Hepatocyte (in vitro differentiated cells): ENCODE measurements around the gene AGAP1. TPM values are rescaled to one million over a fixed set of nuclear protein-coding genes. Genes with fewer than 3 reads are reported as not detected.
A peak's percentile ranks its signal among the peaks of the same experiment; 100 is the strongest.

Experiments
- DNase-seq: peaks from one replicate; pipeline ENCODE4 v3.0.0-alpha.2; 2016; ENCODE audit warnings: low spot score
- H2AFZ ChIP-seq: fragments of 200-600 bp; sonication (generic); 2 replicates; pipeline ENCODE4 v1.6.0; 2016; ENCODE audit warnings: antibody characterized with exemption, mild to moderate bottlenecking
- H3K27ac ChIP-seq: fragments of 200-600 bp; sonication (generic); 2 replicates; pipeline ENCODE4 v1.5.1; 2016; ENCODE audit warnings: mild to moderate bottlenecking
- H3K27me3 ChIP-seq: fragments of 200-600 bp; sonication (generic); 2 replicates; pipeline ENCODE4 v1.6.1; 2016
- H3K36me3 ChIP-seq: fragments of 200-600 bp; sonication (generic); replicated peaks from 2 replicates; pipeline ENCODE4 v1.5.1; 2016; ENCODE audit warnings: low read depth; ENCODE audit not compliant: insufficient read depth
- H3K4me1 ChIP-seq: fragments of 200-600 bp; sonication (generic); 2 replicates; pipeline ENCODE4 v1.5.1; 2016; ENCODE audit warnings: mild to moderate bottlenecking, moderate library complexity; ENCODE audit not compliant: insufficient read depth
- H3K4me2 ChIP-seq: fragments of 200-600 bp; sonication (generic); 2 replicates; pipeline ENCODE4 v1.6.0; 2016
- H3K4me3 ChIP-seq: fragments of 200-600 bp; sonication (generic); 2 replicates; pipeline ENCODE4 v1.5.1; 2016; ENCODE audit warnings: mild to moderate bottlenecking
- H3K79me2 ChIP-seq: fragments of 200-600 bp; sonication (generic); 2 replicates; pipeline ENCODE4 v1.6.0; 2017; ENCODE audit warnings: mild to moderate bottlenecking
- H3K9me2 ChIP-seq: fragments of 200-600 bp; sonication (generic); replicated peaks from 2 replicates; pipeline ENCODE4 v1.6.0; 2017; ENCODE audit warnings: mild to moderate bottlenecking; ENCODE audit not compliant: insufficient read depth
- H3K9me3 ChIP-seq: fragments of 200-600 bp; sonication (generic); 2 replicates; pipeline ENCODE4 v1.5.1; 2016; ENCODE audit warnings: low read depth, mild to moderate bottlenecking
- H4K20me1 ChIP-seq: fragments of 200-600 bp; sonication (generic); 2 replicates; pipeline ENCODE4 v1.6.0; 2016; ENCODE audit warnings: mild to moderate bottlenecking; ENCODE audit not compliant: insufficient read depth, poor library complexity, severe bottlenecking
- CTCF ChIP-seq: fragments of 200-600 bp; sonication (generic); IDR thresholded peaks from 2 replicates; pipeline ENCODE4 v1.5.1; 2016; ENCODE audit warnings: antibody characterized with exemption, mild to moderate bottlenecking; ENCODE audit not compliant: poor library complexity
- EZH2 ChIP-seq: fragments of 200-600 bp; sonication (generic); IDR thresholded peaks from 2 replicates; pipeline ENCODE4 v1.6.1; 2016; ENCODE audit warnings: antibody characterized with exemption, mild to moderate bottlenecking, borderline replicate concordance
- EZH2phosphoT487 ChIP-seq: fragments of 200-600 bp; sonication (generic); IDR thresholded peaks from one replicate; pipeline ENCODE4 v1.6.1; 2018; ENCODE audit warnings: antibody characterized with exemption, mild to moderate bottlenecking, low read depth, moderate library complexity; ENCODE audit not compliant: unreplicated experiment, severe bottlenecking
- WGBS: methylation state at CpG from one replicate; pipeline ENCODE4 v1.1.6; 2016; ENCODE audit warnings: low lambda C conversion rate; ENCODE audit errors: missing lambda C conversion rate; 5-methylcytosine and 5-hydroxymethylcytosine counted together
- polyA plus RNA-seq: library from polyadenylated mRNA; unstranded; fragments of >200 nt; fragmentation: Nextera tagmentation; extraction: Ambion mirVana; gene quantifications from 2 replicates; pipeline ENCODE4 v1.2.1, GENCODE V29; 2016
- total RNA-seq: library from RNA; depleted of rRNA; stranded (reverse); fragments of >200 nt; gene quantifications from 2 replicates; pipeline ENCODE4 v1.2.3, GENCODE V29; 2014

The AGAP1 gene
- total and polyA plus RNA-seq, 2 experiments from 2014 or later = 12.1 to 20.0 TPM

- peak overlapping the region; percentile 68 for H3K27ac ChIP-seq
- DNase-seq = no peak
- no peaks in the 10 kb centered on the region for H3K9me2 ChIP-seq
- no peaks in the 10 kb centered on the region for H3K9me3 ChIP-seq
- no peak overlapping the region for H2AFZ ChIP-seq
- H3K4me2 ChIP-seq = no peak overlapping the region
- no peaks in the 10 kb centered on the region for H3K27me3 ChIP-seq
- WGBS = 90% methylated on average over 10 of the region's 10 CpGs
- peaks cover 4% of the 10 kb centered on the region for H3K4me1 ChIP-seq
- H3K36me3 ChIP-seq = no peaks in the 10 kb centered on the region
- H3K4me3 ChIP-seq = no peak overlapping the region
- H4K20me1 ChIP-seq = peaks cover 19% of the 10 kb centered on the region
- peaks cover 81% of the 10 kb centered on the region for H3K79me2 ChIP-seq
- no peak for TF ChIP-seq EZH2
- no peak for TF ChIP-seq EZH2phosphoT487
- TF ChIP-seq CTCF = no peak
These were observed 184.9 kb downstream of the AGAP1 start for GRCh38 chr2:235678712-235679111.

GRCh38 chr2:235679471-235679870 is 185.6 kb downstream of the AGAP1 start:
- DNase-seq = no peak
- peaks cover 15% of the 10 kb centered on the region for H4K20me1 ChIP-seq
- H3K9me2 ChIP-seq = no peaks in the 10 kb centered on the region
- TF ChIP-seq CTCF (no peak), EZH2 (no peak), EZH2phosphoT487 (no peak)
- H3K4me2 ChIP-seq = no peak overlapping the region
- peaks cover 80% of the 10 kb centered on the region for H3K79me2 ChIP-seq
- H3K36me3 ChIP-seq = no peaks in the 10 kb centered on the region
- H3K4me3 ChIP-seq = no peak overlapping the region
- no peaks in the 10 kb centered on the region for H3K27me3 ChIP-seq
- no peak overlapping the region for H3K27ac ChIP-seq
- H3K4me1 ChIP-seq = peaks cover 4% of the 10 kb centered on the region
- WGBS = 83% methylated on average over 5 of the region's 5 CpGs
- no peaks in the 10 kb centered on the region for H3K9me3 ChIP-seq
- H2AFZ ChIP-seq = no peak overlapping the region

- Histone ChIP-seq H3K9me2 (no peaks in the 10 kb centered on the region), H3K9me3 (no peaks in the 10 kb centered on the region), H4K20me1 (peaks cover 12% of the 10 kb centered on the region), H3K4me1 (peaks cover 6% of the 10 kb centered on the region), H2AFZ (no peak overlapping the region), H3K4me3 (no peak overlapping the region), H3K4me2 (no peak overlapping the region), H3K79me2 (peaks cover 81% of the 10 kb centered on the region), H3K27me3 (no peaks in the 10 kb centered on the region), H3K27ac (no peak overlapping the region), H3K36me3 (no peaks in the 10 kb centered on the region)
- WGBS = 91% methylated on average over 10 of the region's 10 CpGs
- no peak for DNase-seq
- TF ChIP-seq EZH2phosphoT487 = no peak
- TF ChIP-seq EZH2 = no peak
- TF ChIP-seq CTCF = no peak
These were observed 191.3 kb downstream of the AGAP1 start for GRCh38 chr2:235685024-235685721.
